ENCODE data around the gene CIAO3. TPM values are rescaled to one million over a fixed set of nuclear protein-coding genes. Genes with fewer than 3 reads are reported as not detected.

CIAO3 gene
- polyA plus RNA-seq, 1 donor (not counting 4 experiments of a cell fraction or from before 2014, with no cell fraction given): 24.9 TPM

DNA sequence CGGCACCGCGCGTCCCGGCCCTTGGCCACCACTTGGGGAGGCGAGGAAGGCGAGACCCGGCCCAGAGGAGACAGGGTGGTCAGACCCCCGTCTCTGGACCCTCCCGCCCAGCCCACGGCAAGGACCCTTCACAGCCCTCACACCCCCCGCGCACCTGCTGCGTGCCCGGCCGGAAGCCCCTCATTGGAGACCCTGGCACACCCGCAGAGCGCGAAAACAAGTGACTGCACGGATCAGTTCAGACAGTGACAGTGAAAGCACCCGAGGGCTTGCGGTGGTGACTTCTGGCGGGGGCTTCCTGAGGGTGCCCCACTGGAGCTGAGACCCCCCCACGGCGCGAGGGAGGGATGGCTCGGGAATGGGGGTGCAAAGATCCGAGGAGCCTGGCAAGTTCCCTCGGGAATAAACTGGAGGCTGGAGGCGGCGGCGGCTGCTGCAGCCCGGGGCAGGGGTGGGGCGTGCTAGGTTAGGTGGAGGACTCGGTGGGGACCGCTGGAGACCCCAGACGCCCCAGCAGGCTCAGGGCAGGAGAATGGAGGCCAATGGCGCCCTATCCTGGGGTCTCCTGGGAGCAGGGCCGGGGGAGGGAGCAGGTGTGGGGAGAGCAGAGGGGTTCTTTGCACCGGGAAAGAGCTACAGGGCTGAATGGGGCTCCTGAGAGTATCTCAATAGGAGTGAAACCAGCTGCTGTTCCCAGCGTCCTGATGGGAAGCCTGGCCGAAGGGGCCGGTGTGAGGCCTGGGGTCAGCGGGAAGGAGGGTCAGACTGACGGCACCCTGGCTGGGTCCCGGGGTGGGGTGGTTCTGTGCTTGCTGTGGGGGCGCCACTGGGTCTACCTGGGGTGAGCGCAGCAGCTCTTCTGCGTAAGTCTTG is 34.4 kb downstream of the CIAO3 start:
- dilution Hi-C loops (cut with MboI; ENCODE audit: extremely low pct_ligation_motif_present, low sequenced_read_pairs): no loop called here
- Histone ChIP-seq H3K9me3 (ENCODE audit: control insufficient read depth, low read depth, low read length) (no peaks in the 10 kb centered on the region), H4K20me1 (ENCODE audit: control insufficient read depth, extremely low read depth, insufficient read depth, low read length) (peaks cover 5% of the 10 kb centered on the region), H3K4me2 (ENCODE audit: control insufficient read depth, extremely low read depth, insufficient read depth, low read depth, low read length) (no peak overlapping the region), H3K79me2 (ENCODE audit: control insufficient read depth, insufficient read depth, low read length) (no peaks in the 10 kb centered on the region), H3K9me1 (ENCODE audit: control insufficient read depth, extremely low read depth, insufficient read depth, low read length) (no peaks in the 10 kb centered on the region), H3K4me3 (ENCODE audit: control insufficient read depth in 2 of 3, extremely low read depth in 1 of 3, insufficient read depth in 2 of 3, low read depth in 1 of 3, low read length in 3 of 3) (peak overlapping the region in 1 of 3 experiments; percentile 10), H3K4me1 (ENCODE audit: control insufficient read depth, extremely low read depth, insufficient read depth, low read length) (peaks cover 2% of the 10 kb centered on the region), H3K27me3 (ENCODE audit: control insufficient read depth, extremely low read depth, insufficient read depth, low read length) (peaks cover 92% of the 10 kb centered on the region), H2AFZ (ENCODE audit: control insufficient read depth, low read length) (no peak overlapping the region), H3K9ac (ENCODE audit: control insufficient read depth, extremely low read depth, insufficient read depth, low read length) (no peak overlapping the region), H3K36me3 (ENCODE audit: control insufficient read depth in 2 of 2, extremely low read depth in 1 of 2, insufficient read depth in 2 of 2, low read length in 2 of 2) (no peaks in the 10 kb centered on the region), H3K27ac (ENCODE audit: control insufficient read depth, insufficient read depth, low read length) (no peak overlapping the region)
- TF ChIP-seq EZH2 (IDR thresholded peaks at IDR 0.05; ENCODE audit: low read length): peak; percentile 90
- TF ChIP-seq, protein P1, sequence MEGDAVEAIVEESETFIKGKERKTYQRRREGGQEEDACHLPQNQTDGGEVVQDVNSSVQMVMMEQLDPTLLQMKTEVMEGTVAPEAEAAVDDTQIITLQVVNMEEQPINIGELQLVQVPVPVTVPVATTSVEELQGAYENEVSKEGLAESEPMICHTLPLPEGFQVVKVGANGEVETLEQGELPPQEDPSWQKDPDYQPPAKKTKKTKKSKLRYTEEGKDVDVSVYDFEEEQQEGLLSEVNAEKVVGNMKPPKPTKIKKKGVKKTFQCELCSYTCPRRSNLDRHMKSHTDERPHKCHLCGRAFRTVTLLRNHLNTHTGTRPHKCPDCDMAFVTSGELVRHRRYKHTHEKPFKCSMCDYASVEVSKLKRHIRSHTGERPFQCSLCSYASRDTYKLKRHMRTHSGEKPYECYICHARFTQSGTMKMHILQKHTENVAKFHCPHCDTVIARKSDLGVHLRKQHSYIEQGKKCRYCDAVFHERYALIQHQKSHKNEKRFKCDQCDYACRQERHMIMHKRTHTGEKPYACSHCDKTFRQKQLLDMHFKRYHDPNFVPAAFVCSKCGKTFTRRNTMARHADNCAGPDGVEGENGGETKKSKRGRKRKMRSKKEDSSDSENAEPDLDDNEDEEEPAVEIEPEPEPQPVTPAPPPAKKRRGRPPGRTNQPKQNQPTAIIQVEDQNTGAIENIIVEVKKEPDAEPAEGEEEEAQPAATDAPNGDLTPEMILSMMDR (optimal IDR thresholded peaks at IDR 0.05 in 1 of 3, IDR thresholded peaks at IDR 0.05 in 1 of 3, conservative IDR thresholded peaks at IDR 0.05 in 1 of 3; ENCODE audit: extremely low read depth in 1 of 3, insufficient read depth in 2 of 3, low read length in 3 of 3): peak in 1 of 3 experiments; percentile 4
- DNase-seq (ENCODE audit: low read depth, low spot score): no peak
- FAIRE-seq: no peak

DNA sequence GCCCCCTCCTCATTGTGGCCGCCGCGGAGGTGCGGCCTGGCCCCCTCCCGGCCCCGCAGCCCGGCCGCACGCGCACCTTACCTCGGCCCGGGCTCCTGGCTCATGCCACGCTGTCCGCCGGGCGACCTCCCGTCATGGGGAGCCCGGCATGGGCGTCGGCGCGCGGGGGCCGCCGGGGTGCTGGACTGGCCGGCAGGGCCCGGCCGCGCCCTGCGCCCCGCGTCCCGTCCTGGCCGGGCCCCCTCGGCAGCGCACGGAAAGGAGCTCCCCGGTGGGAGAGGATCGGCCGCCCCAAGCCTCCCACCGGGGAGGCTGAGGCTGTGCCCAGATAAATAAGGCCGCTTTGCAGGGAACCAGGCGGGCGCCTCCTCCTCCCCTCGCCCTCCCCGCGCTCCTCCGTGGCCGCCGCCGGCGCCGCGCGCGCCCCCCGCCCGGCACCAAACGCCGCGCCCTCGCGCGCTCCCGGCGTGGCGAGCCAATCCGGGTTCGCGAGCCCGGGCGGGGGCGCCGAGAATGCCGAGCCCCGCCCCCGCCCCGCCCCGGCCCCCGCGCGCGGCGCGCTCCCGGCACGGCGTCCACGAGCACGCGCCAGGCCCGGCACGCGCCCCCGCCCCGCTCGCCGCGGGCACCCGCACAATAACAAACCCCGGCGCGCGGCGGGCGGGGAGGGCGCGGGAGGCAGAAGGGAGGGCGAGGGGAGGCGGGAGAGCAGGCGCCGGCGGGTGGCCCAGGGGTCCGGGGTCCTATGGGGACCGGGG is 35.2 kb downstream of the CIAO3 start, which contains the start of gene FBXL16:
FBXL16 (minus strand) TSS at position 371 of the 758 bp plus-strand sequence. CDS start 8,396 bp downstream, outside the sequence.
- Histone ChIP-seq H2AFZ (ENCODE audit: control insufficient read depth, low read length) (no peak within 1 kb of the TSS), H3K79me2 (ENCODE audit: control insufficient read depth, insufficient read depth, low read length) (no peaks in the 10 kb centered on the region), H3K27ac (ENCODE audit: control insufficient read depth, insufficient read depth, low read length) (no peak within 1 kb of the TSS), H3K36me3 (ENCODE audit: control insufficient read depth in 2 of 2, extremely low read depth in 1 of 2, insufficient read depth in 2 of 2, low read length in 2 of 2) (no peaks in the 10 kb centered on the region), H3K9me1 (ENCODE audit: control insufficient read depth, extremely low read depth, insufficient read depth, low read length) (no peaks in the 10 kb centered on the region), H3K4me1 (ENCODE audit: control insufficient read depth, extremely low read depth, insufficient read depth, low read length) (no peaks in the 10 kb centered on the region), H4K20me1 (ENCODE audit: control insufficient read depth, extremely low read depth, insufficient read depth, low read length) (peaks cover 5% of the 10 kb centered on the region), H3K9me3 (ENCODE audit: control insufficient read depth, low read depth, low read length) (no peaks in the 10 kb centered on the region), H3K9ac (ENCODE audit: control insufficient read depth, extremely low read depth, insufficient read depth, low read length) (no peak within 1 kb of the TSS), H3K4me2 (ENCODE audit: control insufficient read depth, extremely low read depth, insufficient read depth, low read depth, low read length) (peak within 1 kb of the TSS; percentile 32), H3K4me3 (ENCODE audit: control insufficient read depth in 2 of 3, extremely low read depth in 1 of 3, insufficient read depth in 2 of 3, low read depth in 1 of 3, low read length in 3 of 3) (peak within 1 kb of the TSS in 1 of 3 experiments; percentile 48), H3K27me3 (ENCODE audit: control insufficient read depth, extremely low read depth, insufficient read depth, low read length) (peaks cover 92% of the 10 kb centered on the region)
- no peak for FAIRE-seq
- dilution Hi-C loops (cut with MboI; ENCODE audit: extremely low pct_ligation_motif_present, low sequenced_read_pairs): no loop called here
- no peak for TF ChIP-seq EZH2 (IDR thresholded peaks at IDR 0.05; ENCODE audit: low read length)
- TF ChIP-seq, protein P1 (optimal IDR thresholded peaks at IDR 0.05 in 1 of 3, IDR thresholded peaks at IDR 0.05 in 1 of 3, conservative IDR thresholded peaks at IDR 0.05 in 1 of 3; ENCODE audit: extremely low read depth in 1 of 3, insufficient read depth in 2 of 3, low read length in 3 of 3): no peak
- DNase-seq (ENCODE audit: low read depth, low spot score): no peak
